Naive thymus-derived CD4-positive, alpha-beta T cell (primary cell): ENCODE data around the gene LRMDA. TPM values are rescaled to one million over a fixed set of nuclear protein-coding genes. Genes with fewer than 3 reads are reported as not detected.
"Not testable (repeated sequence)": the region's sequence is repeated elsewhere in the genome, so short reads cannot be mapped to it uniquely, and the experiment has no call there.

Experiments
- ATAC-seq: fragments of 150-1000 bp; cut with Tn5 transposase; 2 replicates; pipeline ENCODE4 v1.10.0; 2021; ENCODE audit warnings: mild to moderate bottlenecking, moderate library complexity
- CTCF ChIA-PET: fragments of 350-600 bp; sonication (Branson Sonifier 250); formaldehyde crosslinking; loops from one replicate; lab custom pipeline; 2021; ENCODE audit warnings: antibody characterized with exemption; lab: Charles Lee
- POLR2A ChIA-PET: fragments of 350-600 bp; sonication (Branson Sonifier 250); formaldehyde crosslinking; loops from one replicate; lab custom pipeline; 2021; ENCODE audit warnings: antibody characterized with exemption, inconsistent platforms; lab: Charles Lee
- DNase-seq, 9 donors: peaks; one replicate each; pipeline versions ENCODE4 v3.0.0 to v3.0.0-alpha.2; 2020 to 2022; ENCODE audit warnings: mixed read lengths in 1 of 9
- H3K27ac ChIP-seq: one replicate; pipeline ENCODE4 v1.7.0; 2013; ENCODE audit warnings: mild to moderate bottlenecking, low read depth, low read length, moderate library complexity
- H3K27me3 ChIP-seq, 2 donors: one replicate each; pipeline ENCODE4 v1.7.0; 2013; ENCODE audit warnings: low read length in 2 of 2, mild to moderate bottlenecking in 2 of 2, moderate library complexity in 2 of 2; ENCODE audit not compliant: control insufficient read depth in 2 of 2, insufficient read depth in 2 of 2
- H3K36me3 ChIP-seq, 3 experiments: 1 replicate in 2 of 3; 2 replicates in 1 of 3; pipeline ENCODE4 v1.7.0; 2013; ENCODE audit warnings: low read length in 3 of 3, mild to moderate bottlenecking in 3 of 3, moderate library complexity in 1 of 3; ENCODE audit not compliant: insufficient read depth in 3 of 3, control insufficient read depth in 2 of 3
- H3K4me1 ChIP-seq, 2 donors: one replicate each; pipeline ENCODE4 v1.7.0; 2013; ENCODE audit warnings: low read length in 2 of 2, mild to moderate bottlenecking in 2 of 2, moderate library complexity in 1 of 2; ENCODE audit not compliant: control insufficient read depth in 2 of 2, insufficient read depth in 2 of 2
- H3K4me3 ChIP-seq: 2 replicates; pipeline ENCODE4 v1.7.0; 2013; ENCODE audit warnings: mild to moderate bottlenecking, low read length
- H3K9me3 ChIP-seq, 3 experiments: 1 replicate in 2 of 3; 2 replicates in 1 of 3; pipeline ENCODE4 v1.7.0; 2013; ENCODE audit warnings: low read length in 3 of 3; ENCODE audit not compliant: control insufficient read depth in 2 of 3
- H3K27ac Mint-ChIP-seq, 9 donors: one replicate each; pipeline ENCODE4 v1.8.0; 2020 to 2022; ENCODE audit warnings: mixed read lengths in 9 of 9, mild to moderate bottlenecking in 8 of 9, moderate library complexity in 5 of 9, inconsistent platforms in 2 of 9
- H3K27me3 Mint-ChIP-seq, 5 donors: one replicate each; pipeline ENCODE4 v1.8.0; 2021 to 2022; ENCODE audit warnings: mixed read lengths in 5 of 5, mild to moderate bottlenecking in 1 of 5
- H3K36me3 Mint-ChIP-seq, 5 donors: one replicate each; pipeline ENCODE4 v1.8.0; 2020 to 2022; ENCODE audit warnings: mixed read lengths in 5 of 5, mild to moderate bottlenecking in 3 of 5, inconsistent platforms in 1 of 5
- H3K4me1 Mint-ChIP-seq, 7 donors: one replicate each; pipeline ENCODE4 v1.8.0; 2020 to 2022; ENCODE audit warnings: mixed read lengths in 7 of 7, mild to moderate bottlenecking in 3 of 7, inconsistent platforms in 1 of 7
- H3K4me3 Mint-ChIP-seq, 10 donors: one replicate each; pipeline ENCODE4 v1.8.0; 2020 to 2022; ENCODE audit warnings: mild to moderate bottlenecking in 10 of 10, mixed read lengths in 10 of 10, moderate library complexity in 6 of 10, inconsistent platforms in 2 of 10
- H3K9me3 Mint-ChIP-seq, 11 donors: one replicate each; pipeline ENCODE4 v1.8.0; 2020 to 2022; ENCODE audit warnings: mixed read lengths in 11 of 11, mild to moderate bottlenecking in 4 of 11, inconsistent platforms in 1 of 11, moderate library complexity in 1 of 11
- intact Hi-C, 2 donors: fragments of 100-400 bp; cut with micrococcal nuclease; formaldehyde crosslinking; loops; one replicate each; pipeline ENCODE4 v1.15.1; 2023
- polyA plus RNA-seq, 2 donors: library from polyadenylated mRNA; unstranded; fragments of 300-500 nt; fragmentation: Illumina TruSeq; gene quantifications; one replicate each; pipeline ENCODE4 v1.2.3, GENCODE V29; 2021
- total RNA-seq, 6 experiments: library from RNA in 5 of 6; stranded (reverse) in 5 of 6; gene quantifications; 1 replicate in 5 of 6; 2 replicates in 1 of 6; pipeline ENCODE4 v1.2.3 and lab custom pipeline; 2021 to 2026

Gene LRMDA
- total and polyA plus RNA-seq, 7 experiments from 2014 or later = 0.57 to 14.9 (median 3.0) TPM; not detected in 4

DNA sequence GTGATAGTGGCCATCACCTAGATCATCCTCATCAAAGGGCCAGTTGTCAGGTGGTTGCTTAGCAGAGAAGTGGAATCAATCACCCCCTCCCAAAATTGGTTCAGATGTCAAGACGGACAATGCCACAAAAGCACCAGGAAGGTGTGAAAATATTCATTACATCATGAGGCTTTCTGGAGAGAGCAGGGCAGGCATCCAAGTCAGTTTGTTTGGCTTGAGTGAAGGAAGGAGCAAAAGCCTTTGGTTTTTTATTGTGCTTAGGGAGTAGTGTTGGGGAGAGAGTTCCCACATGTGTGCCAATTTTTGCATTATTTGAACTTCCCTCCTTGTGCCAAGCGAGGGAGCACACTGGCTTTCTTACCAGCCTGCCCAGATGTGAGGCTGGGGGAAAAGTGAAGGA lies 1082.9 kb downstream of the LRMDA start:
- Histone ChIP-seq H3K27ac (no peak overlapping the region), H3K9me3 (no peaks in the 10 kb centered on the region), H3K4me1 (no peaks in the 10 kb centered on the region), H3K4me3 (no peak overlapping the region), H3K36me3 (no peaks in the 10 kb centered on the region), H3K27me3 (no peaks in the 10 kb centered on the region)
- H3K36me3 Mint-ChIP-seq = no peaks in the 10 kb centered on the region
- intact Hi-C loops = no loop called here
- no peaks in the 10 kb centered on the region for H3K27me3 Mint-ChIP-seq
- no peaks in the 10 kb centered on the region for H3K4me1 Mint-ChIP-seq
- POLR2A ChIA-PET = no interaction called here
- no peak for DNase-seq
- no peak for ATAC-seq
- H3K9me3 Mint-ChIP-seq = peaks cover 0 to 3% (median 0%) of the 10 kb centered on the region in 11 donors
- H3K4me3 Mint-ChIP-seq = no peak overlapping the region
- H3K27ac Mint-ChIP-seq = no peak overlapping the region
- CTCF ChIA-PET = interaction anchor here (0.6 kb wide), 1 partner anchor 71 kb away, joined by 5 read pairs; no protein-coding TSS in a partner anchor

DNA sequence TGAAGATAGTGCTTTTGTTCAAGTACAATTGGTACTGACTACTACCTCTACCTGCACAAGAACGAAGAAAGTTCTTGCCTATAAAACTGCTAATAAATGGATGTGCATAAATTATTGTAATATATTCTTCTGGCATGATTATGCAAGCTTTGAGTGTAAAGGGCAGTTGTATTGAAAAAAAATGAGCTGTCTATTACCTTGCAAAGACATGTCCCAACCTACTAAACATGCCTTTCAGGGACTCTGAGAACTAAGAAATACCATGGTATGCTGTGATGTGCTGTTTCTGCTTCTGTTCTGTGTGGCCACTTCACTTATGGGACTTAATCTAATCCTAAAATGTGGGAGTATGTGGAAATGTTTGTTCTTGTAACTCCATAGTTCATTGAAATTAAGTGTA lies 1083.4 kb downstream of the LRMDA start:
- Histone ChIP-seq H3K27me3 (no peaks in the 10 kb centered on the region), H3K27ac (no peak overlapping the region), H3K36me3 (no peaks in the 10 kb centered on the region), H3K9me3 (no peaks in the 10 kb centered on the region), H3K4me1 (no peaks in the 10 kb centered on the region), H3K4me3 (no peak overlapping the region)
- DNase-seq (no peak), ATAC-seq (no peak)
- H3K27ac Mint-ChIP-seq = no peak overlapping the region
- no peaks in the 10 kb centered on the region for H3K27me3 Mint-ChIP-seq
- peaks cover 0 to 3% (median 0%) of the 10 kb centered on the region in 11 donors for H3K9me3 Mint-ChIP-seq
- no peaks in the 10 kb centered on the region for H3K36me3 Mint-ChIP-seq
- intact Hi-C loops = no loop called here
- no peaks in the 10 kb centered on the region for H3K4me1 Mint-ChIP-seq
- ChIA-PET CTCF (no interaction called here), POLR2A (no interaction called here)
- H3K4me3 Mint-ChIP-seq = no peak overlapping the region

DNA sequence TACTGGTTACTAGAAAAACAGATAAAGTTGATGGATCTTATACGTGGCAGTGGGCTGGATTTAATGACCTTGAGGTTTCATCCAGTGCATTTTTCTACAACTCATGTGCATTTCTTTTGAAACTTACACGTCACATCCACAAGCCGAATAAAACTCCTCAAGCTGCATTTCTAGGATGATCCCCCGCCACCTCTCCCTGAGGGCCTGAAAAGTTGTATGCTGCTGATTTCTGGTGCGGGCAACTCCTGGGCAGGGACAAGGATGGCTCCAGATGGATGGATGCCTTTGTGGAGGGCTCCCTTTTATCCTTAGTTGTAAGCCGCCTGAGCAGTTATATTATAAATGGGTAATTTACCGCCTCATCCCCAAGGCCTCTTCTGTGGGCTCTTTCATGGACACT lies 1091.1 kb downstream of the LRMDA start:
- intact Hi-C loops = no loop called here
- no peaks in the 10 kb centered on the region for H3K9me3 ChIP-seq
- no peak for ATAC-seq
- Mint-ChIP-seq H3K36me3 (no peaks in the 10 kb centered on the region), H3K4me1 (no peaks in the 10 kb centered on the region), H3K27ac (no peak overlapping the region), H3K9me3 (peaks cover 0 to 3% (median 0%) of the 10 kb centered on the region in 11 donors), H3K27me3 (no peaks in the 10 kb centered on the region), H3K4me3 (no peak overlapping the region)
- no peak overlapping the region for H3K4me3 ChIP-seq
- no peaks in the 10 kb centered on the region for H3K27me3 ChIP-seq
- H3K36me3 ChIP-seq = no peaks in the 10 kb centered on the region
- CTCF ChIA-PET = no interaction called here
- no peak for DNase-seq
- POLR2A ChIA-PET = no interaction called here
- H3K27ac ChIP-seq = no peak overlapping the region
- H3K4me1 ChIP-seq = no peaks in the 10 kb centered on the region

DNA sequence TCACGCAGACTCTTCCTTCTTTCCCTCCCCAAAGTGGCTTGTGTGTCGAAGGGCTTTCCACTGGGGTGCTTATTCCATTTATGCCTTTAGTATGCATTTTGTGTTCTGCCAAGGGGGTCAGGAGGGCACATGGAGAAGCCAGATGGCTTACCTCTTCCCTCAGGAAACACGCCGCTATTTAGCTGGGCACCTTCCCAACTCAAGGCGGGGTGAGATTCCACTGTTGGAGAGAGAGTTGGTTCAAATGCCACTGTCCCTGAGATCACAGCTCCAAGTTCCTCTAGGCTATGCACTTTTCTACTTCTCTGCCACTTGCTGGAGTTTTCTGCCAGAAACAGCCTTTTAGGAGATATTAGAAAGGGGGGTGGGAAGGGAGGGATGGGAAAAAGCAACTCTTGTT lies 1091.8 kb downstream of the LRMDA start:
- Mint-ChIP-seq H3K27me3 (no peaks in the 10 kb centered on the region), H3K4me3 (no peak overlapping the region)
- no peak for ATAC-seq

DNA sequence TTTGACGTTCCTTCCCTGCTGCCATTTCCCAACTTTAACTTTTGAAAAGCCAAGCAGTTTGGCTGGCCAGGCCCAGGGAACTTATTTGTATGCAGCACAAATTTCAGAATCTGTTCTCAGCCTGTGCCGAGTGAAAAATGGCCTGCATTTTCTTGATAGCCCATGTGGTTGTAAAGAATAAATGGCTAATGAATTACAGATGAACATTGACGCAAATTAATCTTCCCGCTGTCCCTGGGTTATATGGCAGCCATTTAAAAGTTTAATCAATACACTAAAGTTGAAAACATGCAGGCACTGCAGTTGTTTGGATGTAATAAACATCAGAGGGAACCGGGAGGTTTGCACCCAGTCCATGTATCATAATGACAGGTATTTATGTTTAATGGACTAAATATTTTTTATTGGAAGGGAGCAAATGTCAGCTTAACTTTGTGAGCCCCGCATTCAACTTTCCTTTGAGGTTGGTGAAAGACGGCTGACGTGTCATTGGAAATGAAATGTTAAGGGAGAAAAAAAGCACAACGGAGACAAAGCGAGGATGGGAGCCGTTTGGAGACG lies 1092.4 kb downstream of the LRMDA start:
- Histone ChIP-seq H3K27ac (no peak overlapping the region), H3K4me1 (no peaks in the 10 kb centered on the region), H3K4me3 (no peak overlapping the region), H3K9me3 (no peaks in the 10 kb centered on the region), H3K27me3 (no peaks in the 10 kb centered on the region), H3K36me3 (no peaks in the 10 kb centered on the region)
- no peaks in the 10 kb centered on the region for H3K4me1 Mint-ChIP-seq
- ChIA-PET CTCF (no interaction called here), POLR2A (no interaction called here)
- ATAC-seq (no peak), DNase-seq (no peak)
- no peaks in the 10 kb centered on the region for H3K36me3 Mint-ChIP-seq
- H3K27ac Mint-ChIP-seq = no peak overlapping the region
- no peaks in the 10 kb centered on the region for H3K27me3 Mint-ChIP-seq
- H3K4me3 Mint-ChIP-seq = no peak overlapping the region
- intact Hi-C loops = no loop called here
- peaks cover 0 to 3% (median 0%) of the 10 kb centered on the region in 11 donors for H3K9me3 Mint-ChIP-seq

More for the DNA sequence above, 1091.8 kb downstream of the LRMDA start:
- Mint-ChIP-seq H3K36me3 (no peaks in the 10 kb centered on the region), H3K9me3 (peaks cover 0 to 3% (median 0%) of the 10 kb centered on the region in 11 donors), H3K4me1 (no peaks in the 10 kb centered on the region), H3K27ac (no peak overlapping the region)
- Histone ChIP-seq H3K36me3 (no peaks in the 10 kb centered on the region), H3K27ac (no peak overlapping the region), H3K4me3 (no peak overlapping the region), H3K27me3 (no peaks in the 10 kb centered on the region), H3K9me3 (no peaks in the 10 kb centered on the region), H3K4me1 (no peaks in the 10 kb centered on the region)
- CTCF ChIA-PET = interaction anchor here (0.7 kb wide), 1 partner anchor 74 kb away, joined by 3 read pairs; no protein-coding TSS in a partner anchor
- no peak for DNase-seq
- intact Hi-C loops = no loop called here
- POLR2A ChIA-PET = no interaction called here

DNA sequence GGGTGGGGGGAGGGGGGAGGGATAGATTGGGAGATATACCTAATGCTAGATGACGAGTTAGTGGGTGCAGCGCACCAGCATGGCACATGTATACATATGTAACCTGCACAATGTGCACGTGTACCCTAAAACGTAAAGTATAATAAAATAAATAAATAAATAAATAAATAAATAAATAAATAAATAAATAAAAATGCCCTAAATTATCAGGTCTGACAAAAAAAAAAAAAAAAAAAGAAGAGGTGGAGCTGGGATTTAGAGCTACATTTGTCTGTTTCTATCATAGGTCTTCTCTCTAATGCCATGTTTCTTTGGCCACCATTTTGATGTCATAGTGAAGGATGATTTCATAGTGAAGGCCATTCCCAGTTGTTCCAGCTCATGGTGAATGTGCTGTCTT lies 1095.4 kb downstream of the LRMDA start:
- H3K27me3 ChIP-seq, intact Hi-C loops, H3K9me3 ChIP-seq, POLR2A ChIA-PET, H3K27ac Mint-ChIP-seq, H3K4me3 ChIP-seq, H3K36me3 ChIP-seq, H3K27me3 Mint-ChIP-seq, H3K36me3 Mint-ChIP-seq, H3K4me3 Mint-ChIP-seq, H3K27ac ChIP-seq, ATAC-seq, H3K9me3 Mint-ChIP-seq, H3K4me1 ChIP-seq, H3K4me1 Mint-ChIP-seq, CTCF ChIA-PET, DNase-seq: not testable (repeated sequence)

DNA sequence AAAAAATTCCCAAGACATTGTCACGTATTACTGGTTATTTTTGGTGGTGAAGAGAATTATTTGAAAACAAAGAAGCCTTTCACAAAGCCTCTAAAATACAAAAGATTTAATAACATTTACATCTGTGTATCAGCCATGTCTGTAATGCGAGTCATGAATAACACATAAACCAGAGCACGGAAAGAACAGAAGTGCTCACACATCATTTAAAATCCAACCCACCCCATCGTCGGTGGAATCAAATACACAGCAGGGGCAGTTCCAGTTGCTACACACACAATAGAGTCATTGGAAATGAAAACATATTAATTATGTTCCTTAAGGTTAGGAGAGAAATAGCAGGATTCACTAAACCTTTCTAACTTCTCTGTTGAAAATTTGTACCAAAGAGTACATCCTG lies 1108.9 kb downstream of the LRMDA start:
- ChIA-PET CTCF (no interaction called here), POLR2A (no interaction called here)
- H3K4me3 ChIP-seq = no peak overlapping the region
- intact Hi-C loops = loop anchor here in 1 of 2 donors (10.0 kb wide), 1 partner anchor 444 kb away; no protein-coding TSS in a partner anchor
- H3K27ac ChIP-seq = no peak overlapping the region
- no peaks in the 10 kb centered on the region for H3K9me3 ChIP-seq
- Mint-ChIP-seq H3K27me3 (peaks cover 0 to 4% (median 0%) of the 10 kb centered on the region in 5 donors), H3K4me3 (no peak overlapping the region), H3K36me3 (no peaks in the 10 kb centered on the region), H3K9me3 (peaks cover 0 to 6% (median 0%) of the 10 kb centered on the region in 11 donors), H3K27ac (no peak overlapping the region), H3K4me1 (peaks cover 0 to 1% (median 0%) of the 10 kb centered on the region in 7 donors)
- ATAC-seq (no peak), DNase-seq (no peak)
- no peaks in the 10 kb centered on the region for H3K27me3 ChIP-seq
- H3K4me1 ChIP-seq = no peaks in the 10 kb centered on the region
- H3K36me3 ChIP-seq = no peaks in the 10 kb centered on the region
